Central memory CD8-positive, alpha-beta T cell (primary cell): ENCODE data around the gene ATP6V1D.

Experiments used
- ATAC-seq: fragments of 150-1000 bp; cut with Tn5 transposase; replicated peaks from 2 replicates; pipeline ENCODE4 v1.10.0; 2022; ENCODE audit warnings: mild to moderate bottlenecking, moderate FRiP score, moderate number of reproducible peaks; ENCODE audit not compliant: poor library complexity, severe bottlenecking; ENCODE audit errors: extremely low read depth
- DNase-seq, 2 donors: peaks; one replicate each; pipeline ENCODE4 v3.0.0; 2021; ENCODE audit warnings: low spot score in 2 of 2
- H3K27ac Mint-ChIP-seq: one replicate; pipeline ENCODE4 v1.8.0; 2022; ENCODE audit warnings: low read depth, mild to moderate bottlenecking, moderate library complexity, mixed read lengths
- H3K27me3 Mint-ChIP-seq: one replicate; pipeline ENCODE4 v1.8.0; 2022; ENCODE audit warnings: mixed read lengths
- H3K36me3 Mint-ChIP-seq: one replicate; pipeline ENCODE4 v1.8.0; 2022; ENCODE audit warnings: mild to moderate bottlenecking, moderate library complexity, mixed read lengths; ENCODE audit not compliant: insufficient read depth
- H3K4me1 Mint-ChIP-seq: one replicate; pipeline ENCODE4 v1.8.0; 2022; ENCODE audit warnings: mixed read lengths
- H3K4me3 Mint-ChIP-seq: one replicate; pipeline ENCODE4 v1.8.0; 2022; ENCODE audit warnings: mild to moderate bottlenecking, moderate library complexity, mixed read lengths
- H3K9me3 Mint-ChIP-seq: one replicate; pipeline ENCODE4 v1.8.0; 2022; ENCODE audit warnings: mixed read lengths

The ATP6V1D gene

DNA sequence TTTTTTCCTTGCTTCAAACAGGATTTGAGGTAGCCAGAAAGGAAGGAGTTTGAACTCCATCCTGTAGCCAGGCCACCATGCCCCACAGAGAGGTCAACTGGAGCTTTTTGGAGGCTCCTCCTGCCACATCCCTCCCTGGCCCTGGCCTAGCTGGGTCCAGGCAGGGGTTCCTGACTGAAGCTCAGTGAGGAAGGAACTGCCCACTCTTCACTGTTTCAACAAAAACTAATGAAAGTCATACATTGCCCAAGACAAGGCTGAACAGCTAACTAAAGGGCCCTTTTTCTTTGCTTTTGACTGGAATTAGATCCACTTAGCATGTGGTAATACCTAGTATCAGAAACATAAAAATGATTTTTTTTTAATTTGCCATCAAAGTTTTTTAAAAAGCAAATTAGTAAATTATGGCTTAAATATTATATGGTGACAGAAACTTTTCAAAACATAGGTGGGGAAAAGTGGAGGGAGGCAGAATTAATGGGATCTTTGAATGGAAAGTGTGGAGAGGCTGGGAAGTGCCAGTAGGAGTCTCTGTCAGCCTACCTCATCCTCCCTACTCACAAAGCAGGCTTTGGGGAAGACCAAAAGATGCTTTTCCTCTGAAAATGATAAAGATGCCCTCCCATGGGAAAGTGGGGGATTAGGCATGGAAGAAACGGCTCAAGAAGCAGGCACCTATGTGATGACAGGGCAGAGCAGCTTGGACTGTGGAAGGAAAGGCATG, 30.4 kb upstream of the ATP6V1D start:
- ATAC-seq (no peak), DNase-seq (no peak)
- no peak overlapping the region for H3K4me3 Mint-ChIP-seq
- no peaks in the 10 kb centered on the region for H3K4me1 Mint-ChIP-seq
- no peak overlapping the region for H3K27ac Mint-ChIP-seq
- H3K27me3 Mint-ChIP-seq = no peaks in the 10 kb centered on the region
- H3K36me3 Mint-ChIP-seq = peaks cover 10% of the 10 kb centered on the region
- H3K9me3 Mint-ChIP-seq = no peaks in the 10 kb centered on the region

DNA sequence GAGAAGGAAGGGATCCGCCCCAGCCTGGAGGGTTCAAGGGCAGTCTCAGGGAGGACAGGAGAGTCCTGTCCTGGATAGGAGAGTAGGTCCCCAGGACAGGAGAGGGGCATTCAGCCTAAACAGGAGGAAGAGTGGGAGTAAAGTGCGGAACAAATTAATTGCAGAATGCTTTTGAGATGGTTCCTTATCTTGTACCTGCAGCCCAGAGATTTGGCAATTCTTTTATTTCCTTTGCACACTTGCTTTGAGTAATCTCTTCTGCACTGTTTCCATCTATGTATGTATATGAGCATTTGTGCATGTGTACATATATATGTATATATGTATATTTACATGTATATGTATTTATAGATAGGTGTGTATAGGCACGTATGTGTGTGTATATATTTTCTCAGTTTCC, 29.7 kb upstream of the ATP6V1D start:
- H3K27ac Mint-ChIP-seq = no peak overlapping the region
- H3K9me3 Mint-ChIP-seq = no peaks in the 10 kb centered on the region
- peaks cover 17% of the 10 kb centered on the region for H3K36me3 Mint-ChIP-seq
- no peaks in the 10 kb centered on the region for H3K4me1 Mint-ChIP-seq
- H3K27me3 Mint-ChIP-seq = no peaks in the 10 kb centered on the region
- ATAC-seq (no peak), DNase-seq (no peak)
- H3K4me3 Mint-ChIP-seq = no peak overlapping the region

DNA sequence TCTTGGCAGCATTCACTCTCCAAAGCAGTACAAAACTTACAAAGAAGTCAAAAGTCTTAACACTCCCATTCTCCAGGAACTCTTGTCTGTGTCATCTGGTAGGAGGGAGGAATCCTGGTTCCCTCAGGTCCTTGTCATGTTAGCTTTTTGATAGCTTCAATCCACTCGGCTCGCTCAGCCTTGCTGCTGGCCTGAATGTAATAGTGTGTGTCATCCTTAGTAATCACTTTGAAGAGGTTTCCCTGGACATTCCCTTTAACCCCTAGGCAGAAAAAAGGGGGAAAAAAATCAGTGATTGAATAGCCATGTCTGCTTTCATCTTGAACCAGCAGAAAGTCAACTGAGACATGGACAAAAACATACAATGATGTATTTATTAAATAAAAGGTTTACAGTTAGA, 27.6 kb upstream of the ATP6V1D start:
- H3K9me3 Mint-ChIP-seq = no peaks in the 10 kb centered on the region

DNA sequence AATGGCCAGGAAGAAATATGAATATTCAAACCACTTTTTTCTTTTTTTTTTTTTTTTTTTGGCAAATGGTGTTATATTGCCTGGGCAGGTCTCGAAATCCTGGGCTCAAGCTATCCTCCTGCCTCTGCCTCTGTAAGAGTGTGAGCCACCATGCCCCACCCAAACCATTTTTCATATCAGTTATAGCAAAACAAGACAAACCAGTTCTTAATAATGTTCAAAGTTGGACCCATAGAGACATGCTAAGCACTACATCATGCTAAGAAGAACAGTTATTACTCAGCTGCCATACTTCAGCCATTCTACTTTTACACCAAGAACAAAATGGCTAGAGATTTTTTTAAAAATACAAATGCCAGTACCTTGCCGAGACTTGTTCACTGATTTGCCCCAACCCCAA, 26.0 kb upstream of the ATP6V1D start:
- ATAC-seq (no peak), DNase-seq (no peak)
- Mint-ChIP-seq H3K36me3 (peaks cover 47% of the 10 kb centered on the region), H3K4me1 (no peaks in the 10 kb centered on the region), H3K27me3 (no peaks in the 10 kb centered on the region), H3K4me3 (no peak overlapping the region), H3K27ac (peak overlapping the region; percentile 46), H3K9me3 (no peaks in the 10 kb centered on the region)

More for the DNA sequence above, 27.6 kb upstream of the ATP6V1D start:
- peaks cover 34% of the 10 kb centered on the region for H3K36me3 Mint-ChIP-seq
- DNase-seq = no peak
- H3K4me3 Mint-ChIP-seq = no peak overlapping the region
- H3K27ac Mint-ChIP-seq = no peak overlapping the region
- no peak for ATAC-seq
- no peaks in the 10 kb centered on the region for H3K27me3 Mint-ChIP-seq
- H3K4me1 Mint-ChIP-seq = no peaks in the 10 kb centered on the region

DNA sequence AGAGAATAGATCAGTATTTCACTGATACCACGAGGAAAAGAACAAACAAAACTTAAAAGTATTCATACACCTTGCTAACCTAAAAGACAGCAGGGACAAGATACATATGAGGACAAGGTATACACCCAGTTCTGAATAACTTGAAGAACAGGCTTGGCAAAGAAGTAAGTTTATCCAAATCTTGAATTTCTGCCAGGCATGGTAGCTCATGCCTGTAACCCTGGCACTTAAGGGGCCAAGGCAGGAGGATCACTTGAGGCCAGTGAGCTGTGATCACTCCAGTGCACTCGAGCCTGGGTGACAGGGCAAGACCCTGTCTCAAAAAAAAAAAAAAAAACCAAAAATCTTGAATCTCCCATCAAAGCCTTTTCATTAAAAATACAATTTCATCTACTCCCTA, 25.5 kb upstream of the ATP6V1D start:
- peaks cover 49% of the 10 kb centered on the region for H3K36me3 Mint-ChIP-seq

DNA sequence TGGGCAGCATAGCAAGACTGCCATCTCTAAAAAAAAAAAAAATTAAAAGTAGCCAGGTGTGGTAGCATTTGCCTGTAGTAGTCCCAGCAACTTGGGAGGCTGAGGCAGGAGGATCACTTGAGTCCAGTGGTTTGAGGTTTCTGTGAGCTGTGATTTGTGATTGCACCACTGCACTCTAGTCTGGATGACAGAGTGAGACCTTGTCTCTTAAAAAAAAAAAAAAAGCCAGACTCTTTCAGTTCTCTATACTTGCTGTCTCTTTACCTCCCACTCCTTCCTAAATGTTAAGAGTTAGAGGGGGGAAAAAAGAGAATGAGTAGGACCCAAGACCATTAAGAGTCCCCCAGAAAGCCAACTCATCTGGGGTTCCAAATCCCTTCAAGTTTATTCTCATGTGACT, 18.3 kb upstream of the ATP6V1D start:
- peaks cover 14% of the 10 kb centered on the region for H3K4me1 Mint-ChIP-seq
- no peaks in the 10 kb centered on the region for H3K9me3 Mint-ChIP-seq
- H3K4me3 Mint-ChIP-seq = no peak overlapping the region
- H3K27me3 Mint-ChIP-seq = no peaks in the 10 kb centered on the region
- peaks cover 80% of the 10 kb centered on the region for H3K36me3 Mint-ChIP-seq
- DNase-seq (no peak), ATAC-seq (no peak)
- no peak overlapping the region for H3K27ac Mint-ChIP-seq

More for the DNA sequence above, 25.5 kb upstream of the ATP6V1D start:
- ATAC-seq = no peak
- H3K4me1 Mint-ChIP-seq = no peaks in the 10 kb centered on the region
- no peak overlapping the region for H3K4me3 Mint-ChIP-seq
- no peak for DNase-seq
- H3K27me3 Mint-ChIP-seq = no peaks in the 10 kb centered on the region
- no peaks in the 10 kb centered on the region for H3K9me3 Mint-ChIP-seq
- H3K27ac Mint-ChIP-seq = peak overlapping the region; percentile 46

DNA sequence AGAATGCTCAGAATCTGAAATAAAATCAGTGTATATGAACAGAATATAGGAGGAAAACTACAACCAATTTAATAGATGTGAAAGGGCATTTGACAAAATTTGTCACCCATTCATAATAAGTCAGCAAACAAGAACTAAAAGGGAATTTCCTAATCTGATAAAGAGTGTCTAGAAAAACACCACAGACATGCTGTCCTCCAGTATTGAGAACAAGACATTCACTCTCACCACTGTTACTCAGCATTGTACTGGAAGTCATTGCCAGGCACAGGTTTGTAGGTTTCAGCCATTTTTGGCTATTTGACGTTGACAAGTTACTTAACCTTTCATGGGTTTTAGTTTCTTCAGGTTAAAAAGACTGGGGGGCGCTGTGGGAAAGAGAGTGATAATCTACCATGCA, 13.7 kb upstream of the ATP6V1D start:
- ATAC-seq = no peak
- no peak for DNase-seq
- Mint-ChIP-seq H3K4me3 (no peak overlapping the region), H3K4me1 (peaks cover 20% of the 10 kb centered on the region), H3K27ac (peak overlapping the region; percentile 50), H3K36me3 (peaks cover 77% of the 10 kb centered on the region), H3K9me3 (no peaks in the 10 kb centered on the region), H3K27me3 (no peaks in the 10 kb centered on the region)

DNA sequence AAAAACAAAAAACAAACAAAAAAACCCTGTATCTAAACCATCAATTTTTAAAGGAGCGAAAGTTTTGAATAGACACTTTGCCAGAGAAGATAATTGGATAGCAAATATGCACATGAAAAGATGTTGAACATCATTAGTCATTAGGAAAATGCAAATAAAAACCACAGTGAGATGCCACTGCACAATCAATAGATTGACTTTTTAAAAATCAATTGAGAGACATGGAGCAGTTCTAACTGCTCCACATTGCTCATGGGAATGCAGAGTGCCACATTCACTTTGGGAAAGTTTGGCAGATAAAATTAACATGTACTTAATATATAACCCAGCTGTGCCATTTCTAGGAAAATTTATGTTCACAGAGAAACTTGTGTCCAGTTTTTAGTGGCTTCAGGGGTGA, 13.2 kb upstream of the ATP6V1D start:
- H3K27ac Mint-ChIP-seq = peak overlapping the region; percentile 50
- no peaks in the 10 kb centered on the region for H3K9me3 Mint-ChIP-seq
- no peak for ATAC-seq

DNA sequence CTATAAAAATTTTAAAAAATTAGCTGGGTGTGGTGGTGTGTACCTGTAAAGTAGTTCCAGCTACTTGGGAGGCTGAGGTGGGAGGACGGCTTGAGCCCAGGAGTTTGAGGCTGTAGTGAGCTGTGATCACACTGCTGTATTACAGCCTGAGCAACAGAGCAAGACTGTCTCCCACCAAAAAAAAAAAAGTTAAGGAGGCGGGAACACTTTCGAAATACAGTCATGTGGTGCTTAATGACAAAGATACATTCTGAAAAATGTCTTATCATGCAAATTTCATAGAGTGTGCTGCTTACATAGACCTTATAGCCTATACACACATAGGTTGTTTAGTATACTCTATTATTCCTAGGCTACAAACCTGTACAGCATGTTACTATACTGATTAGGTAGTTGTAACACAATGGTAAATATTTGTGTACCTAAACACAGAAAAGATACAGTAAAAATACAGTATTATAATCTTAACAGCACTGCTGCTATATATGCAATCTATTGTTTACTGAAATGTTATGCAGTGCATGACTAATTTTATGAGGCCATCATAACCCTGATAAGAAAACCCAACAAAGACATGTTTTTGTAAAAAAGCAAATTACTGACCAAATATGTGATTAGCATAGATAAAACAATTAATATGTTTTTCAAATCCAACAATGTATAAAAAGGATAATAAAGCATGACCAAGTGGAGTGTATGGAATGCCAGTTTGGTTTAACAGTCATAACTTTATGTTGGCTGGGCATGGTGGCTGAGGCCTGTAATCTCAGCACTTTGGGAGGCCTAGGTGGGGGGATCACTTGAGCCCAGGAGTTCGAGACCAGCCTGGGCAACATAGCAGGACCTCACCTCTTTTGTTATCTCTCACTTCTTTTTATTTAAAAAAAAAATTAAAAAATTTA, 11.9 kb upstream of the ATP6V1D start:
- no peaks in the 10 kb centered on the region for H3K27me3 Mint-ChIP-seq
- DNase-seq (no peak), ATAC-seq (no peak)
- H3K36me3 Mint-ChIP-seq = peaks cover 71% of the 10 kb centered on the region
- H3K27ac Mint-ChIP-seq = peak overlapping the region; percentile 73
- H3K4me1 Mint-ChIP-seq = peaks cover 15% of the 10 kb centered on the region
- H3K9me3 Mint-ChIP-seq = no peaks in the 10 kb centered on the region
- H3K4me3 Mint-ChIP-seq = no peak overlapping the region

More for the DNA sequence above, 13.2 kb upstream of the ATP6V1D start:
- no peak for DNase-seq
- Mint-ChIP-seq H3K27me3 (no peaks in the 10 kb centered on the region), H3K4me1 (peaks cover 20% of the 10 kb centered on the region), H3K36me3 (peaks cover 72% of the 10 kb centered on the region), H3K4me3 (no peak overlapping the region)

DNA sequence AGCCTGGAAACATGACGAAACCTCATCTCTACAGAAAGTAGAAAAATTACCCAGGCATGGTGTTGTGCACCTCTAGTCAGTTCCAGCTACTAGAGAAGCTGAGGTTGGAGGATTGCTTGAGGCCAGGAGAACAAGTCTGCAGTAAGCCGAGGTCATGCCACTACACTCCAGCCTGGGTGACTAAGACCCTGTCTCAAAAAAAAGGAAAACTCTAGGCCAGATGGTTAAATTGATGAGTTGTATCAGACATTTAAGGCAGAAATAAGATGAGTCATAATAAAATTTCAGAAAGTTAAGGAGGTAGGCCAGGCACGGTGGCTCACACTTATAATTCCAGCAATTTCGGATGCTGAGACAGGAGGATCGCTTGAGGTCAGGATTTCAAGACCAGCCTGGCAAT, 11.2 kb upstream of the ATP6V1D start:
- Mint-ChIP-seq H3K27me3 (no peaks in the 10 kb centered on the region), H3K36me3 (peaks cover 69% of the 10 kb centered on the region), H3K4me1 (peaks cover 18% of the 10 kb centered on the region), H3K27ac (peak overlapping the region; percentile 73), H3K9me3 (no peaks in the 10 kb centered on the region), H3K4me3 (no peak overlapping the region)
- DNase-seq (no peak), ATAC-seq (no peak)

DNA sequence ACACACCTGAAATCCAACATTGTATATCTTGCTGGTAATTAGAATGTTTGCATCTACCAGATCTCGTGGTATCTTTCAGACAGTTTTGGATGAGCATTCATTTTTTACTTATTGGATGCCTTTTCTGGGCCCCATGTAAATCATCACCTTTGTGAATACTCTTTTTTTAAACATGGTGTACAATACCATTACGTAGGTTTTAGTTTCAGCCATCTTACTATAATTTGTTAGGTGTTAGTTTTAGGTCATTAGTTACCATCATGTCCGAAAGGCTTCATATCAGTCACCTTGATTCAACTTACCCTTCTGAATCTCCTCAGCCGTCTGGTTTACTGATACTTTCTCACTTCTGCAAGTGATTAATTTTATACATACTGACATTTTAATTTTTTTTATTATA, 5.9 kb upstream of the ATP6V1D start:
- Mint-ChIP-seq H3K4me3 (no peak overlapping the region), H3K27me3 (no peaks in the 10 kb centered on the region), H3K36me3 (peaks cover 54% of the 10 kb centered on the region)

DNA sequence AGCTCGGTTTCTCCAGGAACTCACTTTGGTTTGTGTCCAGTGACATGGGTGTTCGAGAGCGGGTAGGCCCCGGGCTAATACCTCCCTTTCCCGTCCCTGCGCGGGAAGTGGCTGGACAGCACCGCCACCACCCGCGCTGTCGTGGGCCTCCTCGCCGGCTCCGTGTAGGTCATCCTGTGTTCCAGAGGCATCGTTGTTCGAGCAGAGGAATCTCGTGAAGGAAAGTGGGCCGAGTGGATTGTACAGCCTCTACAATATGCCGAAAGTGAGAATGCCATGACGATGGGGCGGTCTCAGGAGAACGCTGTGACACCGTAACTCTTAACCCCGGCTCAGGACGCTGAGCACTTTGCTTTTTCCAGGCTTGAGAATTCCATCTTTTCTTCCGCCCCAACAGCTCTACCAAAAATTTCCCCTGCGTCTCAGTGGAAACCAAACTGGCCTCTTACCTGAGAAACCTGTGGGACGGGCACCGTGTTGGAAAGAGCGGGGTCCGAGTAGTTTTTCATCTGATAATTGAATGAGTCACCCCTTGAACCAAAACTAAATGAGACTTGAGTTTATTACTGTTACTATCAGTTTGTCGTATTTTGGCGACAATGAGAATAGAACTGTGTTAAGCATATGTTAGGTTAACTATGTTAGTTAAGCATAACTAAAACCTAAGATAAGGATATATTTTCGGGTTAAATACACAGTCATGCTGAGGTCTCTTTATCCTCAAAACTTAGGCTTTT, 1.0 kb upstream of the ATP6V1D start:
- peaks cover 58% of the 10 kb centered on the region for H3K4me1 Mint-ChIP-seq
- peak overlapping the region; percentile 89 for H3K4me3 Mint-ChIP-seq
- H3K27me3 Mint-ChIP-seq = no peaks in the 10 kb centered on the region
- ATAC-seq (peak; percentile 21), DNase-seq (no peak)
- peaks cover 42% of the 10 kb centered on the region for H3K36me3 Mint-ChIP-seq
- H3K27ac Mint-ChIP-seq = peak overlapping the region; percentile 95
- no peaks in the 10 kb centered on the region for H3K9me3 Mint-ChIP-seq

More for the DNA sequence above, 5.9 kb upstream of the ATP6V1D start:
- Mint-ChIP-seq H3K9me3 (no peaks in the 10 kb centered on the region), H3K4me1 (peaks cover 46% of the 10 kb centered on the region), H3K27ac (no peak overlapping the region)
- ATAC-seq = no peak
- no peak for DNase-seq
